Epithelial cell of proximal tubule (primary cell): ENCODE results near the gene NDUFS7. TPM values are rescaled to one million over a fixed set of nuclear protein-coding genes. Genes with fewer than 3 reads are reported as not detected.

Experiments used
- DNase-seq: peaks from one replicate; pipeline ENCODE4 v3.0.0-alpha.2; 2011; ENCODE audit warnings: low read depth
- H3K4me3 ChIP-seq: 2 replicates; pipeline ENCODE4 v1.5.1; 2011; ENCODE audit warnings: low read depth, mild to moderate bottlenecking, low read length
- total RNA-seq: library from RNA; depleted of rRNA; stranded (reverse); fragments of >200 nt; gene quantifications from 2 replicates; pipeline ENCODE4 v1.2.3, GENCODE V29; 2015
- TF ChIP-seq, protein P1 (sequence below): conservative IDR thresholded peaks from 2 replicates; pipeline ENCODE4 v1.5.1; 2012; ENCODE audit warnings: low read depth, mild to moderate bottlenecking, low read length

The NDUFS7 gene
- total RNA-seq, 1 donor from 2014 or later = 174 TPM

DNA sequence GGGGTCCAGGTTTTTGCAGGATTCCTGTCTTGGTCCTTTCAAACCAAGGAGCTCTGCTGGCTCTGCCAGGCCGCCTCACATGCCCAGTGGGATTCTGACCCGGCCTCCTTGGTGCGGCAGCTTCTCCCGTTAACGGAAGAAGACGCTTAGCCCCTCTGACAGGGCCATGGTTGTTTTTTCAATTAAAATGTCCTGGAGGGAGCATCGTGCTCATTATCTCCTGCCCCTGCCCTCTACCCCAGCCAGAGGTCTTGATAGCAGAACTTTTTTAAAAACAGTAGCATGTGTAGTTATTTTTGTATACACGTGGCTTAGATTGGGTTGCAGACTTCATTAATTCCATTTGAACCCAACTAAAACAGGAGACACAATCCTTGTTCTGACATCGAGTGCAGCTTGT, 43.0 kb downstream of the NDUFS7 start:
- no peak for DNase-seq
- no peak overlapping the region for H3K4me3 ChIP-seq
- TF ChIP-seq, protein P1, sequence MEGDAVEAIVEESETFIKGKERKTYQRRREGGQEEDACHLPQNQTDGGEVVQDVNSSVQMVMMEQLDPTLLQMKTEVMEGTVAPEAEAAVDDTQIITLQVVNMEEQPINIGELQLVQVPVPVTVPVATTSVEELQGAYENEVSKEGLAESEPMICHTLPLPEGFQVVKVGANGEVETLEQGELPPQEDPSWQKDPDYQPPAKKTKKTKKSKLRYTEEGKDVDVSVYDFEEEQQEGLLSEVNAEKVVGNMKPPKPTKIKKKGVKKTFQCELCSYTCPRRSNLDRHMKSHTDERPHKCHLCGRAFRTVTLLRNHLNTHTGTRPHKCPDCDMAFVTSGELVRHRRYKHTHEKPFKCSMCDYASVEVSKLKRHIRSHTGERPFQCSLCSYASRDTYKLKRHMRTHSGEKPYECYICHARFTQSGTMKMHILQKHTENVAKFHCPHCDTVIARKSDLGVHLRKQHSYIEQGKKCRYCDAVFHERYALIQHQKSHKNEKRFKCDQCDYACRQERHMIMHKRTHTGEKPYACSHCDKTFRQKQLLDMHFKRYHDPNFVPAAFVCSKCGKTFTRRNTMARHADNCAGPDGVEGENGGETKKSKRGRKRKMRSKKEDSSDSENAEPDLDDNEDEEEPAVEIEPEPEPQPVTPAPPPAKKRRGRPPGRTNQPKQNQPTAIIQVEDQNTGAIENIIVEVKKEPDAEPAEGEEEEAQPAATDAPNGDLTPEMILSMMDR = no peak

- DNase-seq = no peak
- TF ChIP-seq, protein P1 = no peak
- no peak overlapping the region for H3K4me3 ChIP-seq
Measured at GRCh38 chr19:1427221-1427920, 43.7 kb downstream of the NDUFS7 start.

- DNase-seq = no peak
- TF ChIP-seq, protein P1 = no peak
Measured at GRCh38 chr19:1428738-1429391, 45.2 kb downstream of the NDUFS7 start.

DNA sequence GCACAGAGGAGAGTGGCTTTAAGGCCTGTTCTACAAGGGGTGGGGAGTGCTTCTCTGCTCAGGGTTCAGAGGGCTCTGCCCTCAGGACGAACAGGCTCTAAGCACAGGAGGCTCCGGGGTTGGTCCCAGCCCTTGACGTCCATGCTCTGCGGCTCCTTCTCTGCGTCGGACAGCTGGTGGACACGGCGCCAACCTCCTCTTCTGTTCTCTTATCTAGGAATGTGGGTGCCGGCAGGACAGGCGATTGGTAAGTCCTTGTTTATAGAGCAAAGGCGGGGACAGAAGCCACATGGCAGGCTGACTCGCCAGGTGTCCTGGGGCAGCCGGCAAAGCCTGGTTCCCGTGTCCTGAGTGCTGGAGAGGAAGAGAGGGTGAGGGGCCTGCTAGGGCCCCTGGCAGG, 46.0 kb downstream of the NDUFS7 start:
- DNase-seq = no peak
- TF ChIP-seq, protein P1 = no peak
- no peak overlapping the region for H3K4me3 ChIP-seq

More at GRCh38 chr19:1428738-1429391, 45.2 kb downstream of the NDUFS7 start:
- no peak overlapping the region for H3K4me3 ChIP-seq

- DNase-seq = no peak
- TF ChIP-seq, protein P1 = no peak
- H3K4me3 ChIP-seq = no peak overlapping the region
Measured at GRCh38 chr19:1430246-1430645, 46.5 kb downstream of the NDUFS7 start.

DNA sequence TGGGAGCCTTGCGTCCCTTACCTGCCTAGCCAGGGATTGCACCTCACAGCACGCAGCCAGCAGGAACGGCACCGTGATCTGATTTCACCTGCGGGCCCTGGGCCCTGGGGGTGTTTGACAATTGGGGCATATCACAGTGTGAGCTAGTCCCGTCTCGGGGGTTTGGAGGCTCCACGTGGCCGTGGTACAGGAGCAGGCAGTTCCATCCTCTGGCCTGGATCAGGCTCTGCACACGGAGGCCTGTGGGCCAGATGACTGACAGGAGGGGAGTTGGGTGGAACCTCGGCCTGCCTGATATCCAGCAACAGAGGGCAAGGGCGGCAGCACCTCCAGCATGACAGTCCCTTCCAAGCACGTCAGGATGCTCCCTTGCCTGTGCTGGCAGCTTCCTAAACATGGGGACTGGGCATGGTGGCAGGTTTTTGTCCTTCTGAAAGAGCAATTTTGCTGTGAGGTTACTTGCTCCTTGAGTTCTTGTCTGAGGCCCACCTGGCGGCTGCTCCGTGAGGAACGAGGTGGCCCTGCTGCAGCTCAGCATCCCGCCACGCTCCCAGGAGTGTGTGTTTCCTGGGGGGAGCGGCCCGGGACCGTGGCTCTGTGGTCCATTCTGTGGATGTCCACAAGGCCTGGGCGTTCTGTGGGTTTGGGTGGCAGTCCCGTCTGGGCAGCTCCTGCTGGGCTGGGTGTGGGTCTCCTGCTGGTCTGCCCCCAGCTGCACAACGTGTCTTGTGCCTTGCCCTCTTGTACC, 48.2 kb downstream of the NDUFS7 start:
- no peak for DNase-seq
- TF ChIP-seq, protein P1 = no peak
- H3K4me3 ChIP-seq = no peak overlapping the region
